GM12801 (cell line): ENCODE measurements around the gene NTMT1.

Experiments used
- CTCF ChIP-seq: IDR thresholded peaks from one replicate; pipeline ENCODE4 v1.5.1; 2011; ENCODE audit warnings: control low read depth; ENCODE audit not compliant: insufficient read length; ENCODE audit errors: extremely low read depth

The NTMT1 gene

GRCh38 chr9:129608561-129609481 lies 17.1 kb upstream of the NTMT1 start:
- no peak for TF ChIP-seq CTCF

GRCh38 chr9:129609486-129610212 lies 16.3 kb upstream of the NTMT1 start:
- TF ChIP-seq CTCF = no peak

DNA sequence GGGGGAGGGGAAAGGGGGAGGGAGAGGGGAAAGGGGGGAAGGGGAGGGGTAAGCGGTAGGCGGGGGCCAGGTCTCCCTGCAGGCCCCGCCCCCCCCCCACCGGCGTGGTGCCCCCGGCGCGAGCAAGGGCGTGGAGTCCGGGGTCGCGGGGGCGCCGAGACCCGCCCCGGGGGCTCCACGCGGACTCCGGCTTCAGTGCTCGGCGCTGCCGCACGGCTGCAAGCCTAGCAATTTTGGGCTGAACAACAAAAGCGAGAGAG lies 15.8 kb upstream of the NTMT1 start:
- TF ChIP-seq CTCF = no peak

- TF ChIP-seq CTCF = no peak
These were observed 15.3 kb upstream of the NTMT1 start for GRCh38 chr9:129610473-129611306.

- no peak for TF ChIP-seq CTCF
These were observed 14.6 kb upstream of the NTMT1 start for GRCh38 chr9:129611307-129611800.

- no peak for TF ChIP-seq CTCF
These were observed 13.8 kb upstream of the NTMT1 start for GRCh38 chr9:129612123-129612522.
